Stimulated activated CD4-positive, alpha-beta T cell treated with anti-CD3 and anti-CD28 coated beads, Interleukin-12 subunit alpha, Interleukin-12 subunit beta, amount 100 ng/mL, for 48 hours (primary cell): ENCODE measurements around the gene U2SURP.
"Not testable (repeated sequence)": the region's sequence is repeated elsewhere in the genome, so short reads cannot be mapped to it uniquely, and the experiment has no call there.

Experiments
- DNase-seq, 3 donors: peaks; one replicate each; pipeline ENCODE4 v3.0.0-alpha.2; 2020; ENCODE audit warnings: low read depth in 2 of 3, low spot score in 1 of 3

The U2SURP gene

DNA sequence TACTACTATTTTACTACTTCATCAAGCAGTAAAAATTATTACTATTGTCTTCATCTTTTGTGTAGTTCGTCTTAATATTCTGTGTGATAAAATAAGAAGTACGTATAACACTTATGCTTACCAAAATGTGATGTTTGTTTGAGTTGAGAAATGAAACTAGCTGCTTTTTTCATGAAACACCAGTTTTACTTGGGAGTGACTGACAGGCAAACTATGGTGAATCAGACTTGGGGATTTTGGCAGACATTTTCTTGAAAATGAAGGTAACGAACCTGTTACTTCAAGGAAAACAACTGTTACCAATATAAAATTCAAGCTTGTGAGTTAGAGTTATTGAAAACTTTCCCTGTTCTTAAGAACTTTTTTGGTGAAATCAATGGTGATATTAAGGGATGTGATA lies 10.3 kb downstream of the U2SURP start:
- no peak for DNase-seq

- no peak for DNase-seq
These were observed 13.6 kb downstream of the U2SURP start for GRCh38 chr3:143014921-143015320.

DNA sequence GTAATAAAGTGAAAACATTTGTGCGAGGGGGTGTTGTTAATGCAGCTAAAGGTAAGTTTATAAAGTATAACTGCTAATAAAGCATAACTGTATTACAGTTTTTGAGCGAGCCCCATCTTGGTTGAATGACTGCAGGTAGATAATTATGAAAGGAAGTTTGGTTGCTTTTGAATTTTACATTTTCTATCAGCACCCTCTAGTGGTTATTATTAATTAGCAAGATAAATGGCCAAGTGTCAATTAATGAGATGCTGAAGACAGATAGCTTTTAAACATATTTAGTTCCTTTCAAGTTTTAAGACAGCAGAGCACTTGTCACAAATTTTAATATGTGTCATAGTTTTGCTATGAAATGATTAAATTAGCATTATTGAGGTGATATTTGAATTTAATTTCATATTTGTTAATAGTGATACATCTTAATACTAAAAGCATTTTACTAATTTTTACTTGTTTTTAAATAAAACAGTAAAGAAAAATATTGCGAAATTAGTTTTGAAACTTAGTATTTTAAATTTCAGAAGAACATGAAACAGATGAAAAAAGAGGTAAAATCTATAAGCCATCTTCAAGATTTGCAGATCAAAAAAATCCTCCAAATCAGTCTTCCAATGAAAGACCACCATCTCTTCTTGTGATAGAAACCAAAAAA lies 15.1 kb downstream of the U2SURP start:
- no peak for DNase-seq

- DNase-seq, result no peak
These were observed 23.1 kb downstream of the U2SURP start for GRCh38 chr3:143024351-143024960.

- no peak for DNase-seq
These were observed 30.0 kb downstream of the U2SURP start for GRCh38 chr3:143031327-143031726.

- not testable (repeated sequence) for DNase-seq
These were observed 30.5 kb downstream of the U2SURP start for GRCh38 chr3:143031796-143032387.

DNA sequence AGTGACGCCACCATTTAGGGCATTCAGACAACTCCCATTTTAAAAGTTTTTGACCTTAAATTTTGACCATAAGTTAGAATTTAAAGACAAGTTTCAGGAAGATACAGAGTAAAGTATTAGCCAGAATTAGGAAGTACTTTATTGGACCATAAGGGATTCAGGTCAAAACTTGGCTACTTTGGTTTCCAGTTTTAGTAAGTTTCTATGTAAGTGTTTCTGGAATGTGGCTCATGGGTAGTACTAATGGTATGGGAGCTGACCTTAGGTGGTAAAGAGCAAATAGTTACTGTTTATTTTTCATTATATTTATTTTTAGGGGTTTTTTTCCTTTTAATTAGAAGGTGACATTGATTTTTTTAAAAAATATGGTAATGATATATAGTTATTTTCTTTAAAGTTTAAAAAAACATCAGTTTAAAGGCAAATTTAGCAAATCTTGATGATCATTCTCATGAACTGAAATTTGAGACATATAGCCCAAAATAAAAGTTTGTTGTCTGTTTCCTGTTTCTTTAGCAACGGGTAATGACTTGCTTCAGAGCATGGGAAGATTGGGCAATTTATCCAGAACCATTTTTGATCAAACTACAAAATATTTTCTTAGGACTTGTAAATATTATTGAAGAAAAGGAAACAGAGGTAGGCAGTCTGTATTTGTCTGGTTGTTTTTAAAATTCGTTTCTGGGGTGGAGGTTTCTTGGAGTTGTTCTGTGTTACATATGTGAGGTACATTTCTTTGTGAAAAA lies 34.3 kb downstream of the U2SURP start:
- no peak for DNase-seq

DNA sequence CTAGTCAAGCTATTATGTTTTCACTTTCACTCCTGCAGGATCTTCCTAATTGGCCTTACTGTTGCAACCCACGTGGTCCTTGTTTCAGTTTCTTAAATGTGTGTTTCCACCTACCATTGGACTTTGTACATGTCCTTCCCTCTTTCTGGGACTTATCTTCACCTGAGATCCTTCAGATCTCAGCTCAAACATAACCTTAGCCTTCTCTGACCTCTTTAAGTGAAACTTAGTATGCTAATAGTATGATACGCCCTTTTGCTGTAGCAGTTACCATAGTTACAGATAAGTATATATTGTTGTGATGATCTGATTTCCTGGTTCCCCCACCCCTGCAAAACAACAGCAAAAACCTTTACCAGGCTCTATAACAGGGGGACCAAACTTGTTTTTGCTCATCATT lies 35.2 kb downstream of the U2SURP start:
- DNase-seq, result no peak

- DNase-seq, result no peak
These were observed 36.5 kb downstream of the U2SURP start for GRCh38 chr3:143037867-143038266.

GRCh38 chr3:143040261-143040879 lies 39.0 kb downstream of the U2SURP start:
- no peak for DNase-seq

DNA sequence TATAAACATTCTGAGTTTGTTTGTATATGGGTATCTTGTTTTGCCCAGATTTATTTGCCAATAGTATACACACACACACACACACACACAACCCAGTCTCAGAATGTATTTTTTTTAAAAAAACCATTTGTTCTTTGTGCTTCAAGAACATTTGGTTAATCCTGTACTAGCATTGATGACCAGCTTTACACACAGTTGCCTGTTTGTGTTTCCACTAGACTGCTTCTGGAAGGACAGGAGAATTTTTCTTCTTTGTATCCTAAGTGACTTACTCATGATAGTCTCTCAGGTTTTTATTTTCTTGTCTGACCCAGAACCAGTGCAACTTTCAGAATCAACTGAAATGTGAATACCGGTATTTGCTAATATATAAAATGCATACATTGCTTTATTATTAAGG lies 40.5 kb downstream of the U2SURP start:
- no peak for DNase-seq

DNA sequence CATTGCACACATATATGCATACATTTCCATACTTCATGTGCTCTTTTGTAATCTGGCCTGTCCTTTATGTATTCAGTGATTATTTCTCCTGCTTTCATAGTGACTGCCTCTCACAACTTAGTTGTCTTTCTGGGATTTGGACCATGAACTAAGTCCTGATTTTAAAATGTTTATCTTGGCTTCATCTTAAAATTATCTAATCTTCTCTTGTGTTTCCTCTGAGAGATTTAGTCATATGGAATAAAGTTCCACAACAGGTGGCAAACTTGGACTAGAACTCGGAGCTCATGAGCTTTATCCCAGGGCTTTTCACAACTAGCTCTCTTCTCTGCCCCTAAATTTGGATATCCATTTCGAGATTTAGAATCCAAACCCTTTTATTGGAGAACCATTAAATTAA lies 44.3 kb downstream of the U2SURP start:
- DNase-seq, result no peak

DNA sequence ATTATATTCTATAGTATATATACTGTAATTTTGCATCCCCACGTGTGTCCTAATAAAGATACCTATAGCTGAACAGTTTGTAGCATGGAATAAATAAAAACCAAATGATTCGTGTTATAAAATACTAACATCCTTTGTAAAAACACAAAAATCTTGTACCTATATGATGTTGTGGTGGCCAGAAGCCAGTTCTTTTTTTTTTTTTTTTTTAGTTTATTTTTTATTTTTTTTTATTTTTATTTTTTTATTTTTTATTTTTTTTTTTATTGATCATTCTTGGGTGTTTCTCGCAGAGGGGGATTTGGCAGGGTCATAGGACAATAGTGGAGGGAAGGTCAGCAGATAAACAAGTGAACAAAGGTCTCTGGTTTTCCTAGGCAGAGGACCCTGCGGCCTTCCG lies 44.7 kb downstream of the U2SURP start:
- not testable (repeated sequence) for DNase-seq

DNA sequence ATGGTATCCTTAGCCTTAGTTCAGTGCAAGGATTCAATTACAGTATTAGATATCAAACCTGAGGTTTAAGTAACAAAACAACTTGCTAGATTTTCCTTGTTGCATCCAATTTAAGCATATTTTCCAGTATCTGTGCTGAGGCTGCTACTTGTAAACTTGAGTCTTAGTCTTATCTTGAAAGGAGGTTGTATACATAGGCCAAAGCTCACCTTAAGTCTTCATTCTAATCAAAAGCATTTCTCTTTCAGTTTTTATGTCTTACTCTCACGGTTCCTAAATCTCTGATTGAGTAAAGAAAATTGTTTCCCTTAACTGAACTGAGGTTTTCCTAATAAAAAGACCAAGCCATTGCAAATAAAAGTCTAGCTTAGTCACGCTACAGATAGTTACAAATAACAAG lies 52.6 kb downstream of the U2SURP start:
- no peak for DNase-seq

DNA sequence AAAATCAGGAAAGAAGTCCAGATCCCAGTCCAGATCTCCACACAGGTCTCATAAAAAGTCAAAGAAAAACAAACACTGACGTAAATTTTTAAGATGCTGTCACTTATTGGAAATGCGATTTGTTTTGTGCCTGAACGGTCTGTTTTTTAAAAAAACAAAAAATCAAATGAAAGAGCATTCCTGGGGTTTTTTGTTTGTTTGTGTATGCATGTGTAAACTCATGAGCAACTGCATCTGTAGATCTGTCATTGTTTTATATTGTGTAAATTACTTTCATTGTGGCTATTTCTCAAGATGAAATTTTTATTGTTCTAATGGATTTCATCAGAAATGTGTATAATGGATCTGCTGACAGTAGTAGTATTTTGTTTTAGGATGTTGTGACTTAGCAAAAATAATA lies 55.0 kb downstream of the U2SURP start:
- no peak for DNase-seq

DNA sequence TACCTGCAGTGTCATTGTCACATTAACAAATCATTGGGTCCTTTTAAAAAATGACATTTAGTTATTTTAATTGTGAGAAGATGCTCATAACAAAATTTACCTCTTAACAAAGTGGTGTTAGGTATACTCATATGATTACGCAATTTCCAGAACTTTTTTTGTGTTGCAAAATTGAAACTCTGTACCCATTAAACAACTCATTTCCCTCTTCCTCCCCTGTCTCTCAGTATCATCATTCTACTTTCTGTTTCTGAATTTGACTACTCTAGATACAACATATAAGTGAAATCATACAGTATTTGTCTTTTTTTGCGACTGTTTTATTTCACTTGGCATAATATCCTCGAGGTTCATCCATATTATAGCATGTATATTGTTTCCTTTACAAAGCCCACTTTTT lies 59.5 kb downstream of the U2SURP start:
- DNase-seq, result no peak

DNA sequence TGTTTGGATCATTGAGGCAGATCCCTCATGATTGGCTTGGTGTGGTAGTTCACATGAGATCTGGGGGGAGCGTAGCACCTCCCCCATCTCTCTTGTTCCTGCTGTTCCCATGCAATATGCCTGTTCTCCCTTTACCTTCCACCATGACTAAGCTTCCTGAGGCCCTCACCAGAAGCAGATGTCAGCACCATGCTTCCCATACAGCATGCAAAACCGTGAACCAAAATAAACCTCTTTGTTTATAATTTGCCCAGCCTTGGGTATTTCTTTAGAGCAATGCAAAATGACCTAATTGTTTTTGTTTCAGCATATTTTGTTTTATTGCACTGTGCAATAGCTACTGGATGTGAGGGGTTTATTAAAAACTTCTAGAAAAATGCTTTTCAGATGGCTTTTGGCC lies 61.6 kb downstream of the U2SURP start:
- no peak for DNase-seq

DNA sequence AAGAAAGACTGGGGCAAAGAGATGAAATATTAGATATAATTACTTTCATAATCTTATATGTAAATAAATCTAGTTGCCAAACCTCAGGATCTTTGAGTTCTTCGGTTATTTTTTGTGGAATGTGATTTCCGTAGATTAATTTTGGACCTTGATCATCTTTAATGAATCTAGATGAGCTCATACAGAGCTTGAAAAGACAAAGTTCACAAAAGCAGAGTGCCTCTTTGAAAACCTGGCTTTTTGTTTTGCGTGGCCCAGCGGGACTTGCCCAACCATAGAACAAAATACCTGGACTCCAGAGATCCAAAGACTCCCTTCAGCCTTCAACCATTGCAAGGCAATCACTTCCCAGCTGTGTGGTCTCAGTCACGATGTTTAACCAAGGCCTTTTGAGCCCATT lies 63.4 kb downstream of the U2SURP start:
- DNase-seq, result no peak

DNA sequence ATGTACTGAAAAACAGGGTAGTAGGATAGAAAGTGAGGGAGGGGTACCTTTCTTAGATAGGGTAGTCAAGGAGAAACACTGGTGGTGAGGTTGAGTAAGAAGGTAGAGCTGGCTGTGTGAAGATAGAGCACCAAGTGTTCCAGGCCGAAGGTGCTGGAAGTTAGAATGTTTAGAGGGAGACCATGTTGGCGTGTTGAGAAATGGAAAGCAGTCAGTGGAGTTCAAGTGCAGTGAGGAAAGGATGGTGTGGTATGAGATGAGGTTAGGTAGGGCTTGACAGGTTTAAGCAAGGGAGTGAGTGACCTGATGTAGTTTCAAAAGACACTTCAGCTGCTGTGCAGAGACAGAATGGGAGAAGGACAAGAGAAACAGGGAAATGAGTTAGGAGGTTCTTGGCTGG lies 64.0 kb downstream of the U2SURP start:
- DNase-seq, result no peak

DNA sequence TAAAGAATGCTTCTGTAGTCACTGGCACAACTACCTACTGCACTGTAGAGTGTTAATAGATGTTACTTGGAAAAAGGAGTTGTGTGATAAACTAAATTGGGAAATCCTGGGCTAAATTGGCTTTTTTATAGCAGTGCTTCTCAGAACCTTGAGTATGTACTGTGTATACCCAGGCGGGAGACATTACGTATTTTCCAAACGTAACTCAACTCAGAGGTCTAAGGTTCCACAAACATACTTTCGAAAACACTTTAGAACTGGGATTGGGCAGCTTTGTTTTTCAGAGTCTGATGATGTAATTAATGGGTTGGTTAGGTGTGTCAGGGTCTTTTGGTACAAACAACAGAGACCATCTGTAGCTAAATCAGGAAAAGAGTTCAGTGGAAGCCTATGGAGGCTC lies 64.7 kb downstream of the U2SURP start:
- no peak for DNase-seq

- no peak for DNase-seq
These were observed 65.8 kb downstream of the U2SURP start for GRCh38 chr3:143067201-143067600.

DNA sequence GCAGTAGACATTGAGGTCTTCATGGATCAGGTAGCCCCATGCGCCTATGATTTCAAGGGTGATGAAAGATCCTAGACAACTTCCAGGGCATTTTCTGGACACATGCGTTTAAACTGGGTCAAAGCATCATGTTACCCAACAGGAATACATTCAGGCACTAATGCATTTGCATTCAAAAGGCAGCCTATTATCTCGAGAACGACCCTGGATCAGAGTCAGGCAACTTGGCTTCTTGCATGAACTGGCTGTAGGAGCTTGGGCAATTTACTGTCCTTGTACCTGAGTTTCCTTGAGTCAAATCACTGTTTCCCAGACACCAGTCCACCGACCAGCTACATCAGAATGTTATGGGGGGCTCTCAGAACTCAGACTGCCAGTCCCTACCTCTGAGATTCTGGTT lies 66.7 kb downstream of the U2SURP start:
- DNase-seq, result no peak
